Measurements from ENCODE around the gene NIM1K.

GRCh38 chr5:43304525-43304924 is 112.5 kb downstream of the NIM1K start:
- TF ChIP-seq POLR2A (IDR thresholded peaks at IDR 0.05; ENCODE audit: low read length) (no peak), GATA1 (IDR thresholded peaks at IDR 0.05; ENCODE audit: low read depth, low read length) (no peak)
